Gastrocnemius medialis (tissue), 4 donors: ENCODE measurements around the gene CCNF.

Experiments
- CTCF ChIP-seq, 5 experiments: fragments of 450-650 bp in 3 of 5; fragments of 200-600 bp in 2 of 5; sonication (generic) in 2 of 5; IDR thresholded peaks in 4 of 5; conservative IDR thresholded peaks in 1 of 5; 1 replicate in 4 of 5; 2 replicates in 1 of 5; pipeline ENCODE4 v1.5.1; 2016 to 2019; ENCODE audit warnings: antibody characterized with exemption in 5 of 5, mild to moderate bottlenecking in 3 of 5, moderate library complexity in 3 of 5
- POLR2A ChIP-seq, 2 donors: fragments of 450-650 bp; IDR thresholded peaks; one replicate each; pipeline ENCODE4 v1.6.1; 2017; ENCODE audit warnings: antibody characterized with exemption in 2 of 2, mild to moderate bottlenecking in 2 of 2, moderate library complexity in 2 of 2

- TF ChIP-seq POLR2A (IDR thresholded peaks at IDR 0.05) (no peak), CTCF (IDR thresholded peaks at IDR 0.05 in 4 of 5, conservative IDR thresholded peaks at IDR 0.05 in 1 of 5) (no peak)
Measured at GRCh38 chr16:2496223-2497115, 67.2 kb downstream of the CCNF start.
